ENCODE data around the gene GPR146. TPM values are rescaled to one million over a fixed set of nuclear protein-coding genes. Genes with fewer than 3 reads are reported as not detected.
"Not testable (repeated sequence)": the region's sequence is repeated elsewhere in the genome, so short reads cannot be mapped to it uniquely, and the experiment has no call there.

The GPR146 gene
- total and polyA plus RNA-seq, 9 of the 15 experiments (the other 6 are each of a cell fraction or from before 2014, with no cell fraction given): 0.22 to 3.6 (median 0.64) TPM; not detected in 2

GRCh38 chr7:1002026-1002425 is 42.3 kb upstream of the GPR146 start:
- no CpG with 5 or more reads among the region's 4 CpGs for WGBS (ENCODE audit: insufficient coverage, low coverage, missing lambda C conversion rate)
- not testable (repeated sequence) for FAIRE-seq, H3K4me3 ChIP-seq

GRCh38 chr7:1002445-1002844 is 41.9 kb upstream of the GPR146 start:
- in situ Hi-C loops (cut with MboI); H3K4me3 ChIP-seq; ATAC-seq: not testable (repeated sequence)

More at GRCh38 chr7:1002026-1002425, 42.3 kb upstream of the GPR146 start:
- CTCF ChIA-PET (ENCODE audit: low intra/inter-chr PET ratio); H3K79me2 ChIP-seq (ENCODE audit: control insufficient read depth, insufficient read depth, low read length); H3K4me2 ChIP-seq (ENCODE audit: insufficient read depth, low read length); H3K9ac ChIP-seq (ENCODE audit: insufficient read depth in 1 of 2, low read depth in 2 of 2, low read length in 2 of 2); intact Hi-C loops (cut with micrococcal nuclease); H4K20me1 ChIP-seq (replicated peaks; ENCODE audit: control insufficient read depth, insufficient read depth, low read length); H3K9me3 ChIP-seq (replicated peaks; ENCODE audit: control insufficient read depth, insufficient read depth, low read depth, low read length); H3K27ac ChIP-seq (ENCODE audit: extremely low read depth, low read depth, low read length); ATAC-seq; H2AFZ ChIP-seq (ENCODE audit: low read depth, low read length); POLR2A ChIA-PET; BruUV-seq (replicated peaks); H3K9me1 ChIP-seq (ENCODE audit: control insufficient read depth, insufficient read depth, low read length); H3K27me3 ChIP-seq (ENCODE audit: control insufficient read depth in 2 of 2, insufficient read depth in 2 of 2, low read length in 2 of 2); in situ Hi-C loops (cut with MboI); DNase-seq (ENCODE audit: extremely low read depth in 1 of 4, low spot score in 3 of 4): not testable (repeated sequence)
- Histone ChIP-seq H3K4me1 (replicated peaks in 1 of 2; ENCODE audit: control insufficient read depth in 2 of 2, insufficient read depth in 2 of 2, low read length in 2 of 2) (peaks cover 0 to 41% of the 10 kb centered on the region in 2 experiments; a peak in 2 of 5 replicates), H3K36me3 (ENCODE audit: control insufficient read depth, insufficient read depth, low read length) (peaks cover 14% of the 10 kb centered on the region; the same call in 1 of the 3 replicates)

More at GRCh38 chr7:1002445-1002844, 41.9 kb upstream of the GPR146 start:
- POLR2A ChIA-PET; H4K20me1 ChIP-seq (replicated peaks; ENCODE audit: control insufficient read depth, insufficient read depth, low read length); H3K9me3 ChIP-seq (replicated peaks; ENCODE audit: control insufficient read depth, insufficient read depth, low read depth, low read length); BruUV-seq (replicated peaks); H3K27ac ChIP-seq (ENCODE audit: extremely low read depth, low read depth, low read length); H3K4me2 ChIP-seq (ENCODE audit: insufficient read depth, low read length); H3K27me3 ChIP-seq (ENCODE audit: control insufficient read depth in 2 of 2, insufficient read depth in 2 of 2, low read length in 2 of 2); FAIRE-seq; DNase-seq (ENCODE audit: extremely low read depth in 1 of 4, low spot score in 3 of 4); H3K9ac ChIP-seq (ENCODE audit: insufficient read depth in 1 of 2, low read depth in 2 of 2, low read length in 2 of 2); H3K79me2 ChIP-seq (ENCODE audit: control insufficient read depth, insufficient read depth, low read length); H2AFZ ChIP-seq (ENCODE audit: low read depth, low read length); H3K9me1 ChIP-seq (ENCODE audit: control insufficient read depth, insufficient read depth, low read length); CTCF ChIA-PET (ENCODE audit: low intra/inter-chr PET ratio); intact Hi-C loops (cut with micrococcal nuclease): not testable (repeated sequence)
- no CpG with 5 or more reads among the region's 7 CpGs for WGBS (ENCODE audit: insufficient coverage, low coverage, missing lambda C conversion rate)
- Histone ChIP-seq H3K36me3 (ENCODE audit: control insufficient read depth, insufficient read depth, low read length) (peaks cover 13% of the 10 kb centered on the region; the same call in 1 of the 3 replicates), H3K4me1 (replicated peaks in 1 of 2; ENCODE audit: control insufficient read depth in 2 of 2, insufficient read depth in 2 of 2, low read length in 2 of 2) (peaks cover 0 to 40% of the 10 kb centered on the region in 2 experiments; a peak in 2 of 5 replicates)
- peak; percentile 69; the same call in 1 of the 2 replicates for TF ChIP-seq SAFB (IDR thresholded peaks at IDR 0.05; ENCODE audit: borderline replicate concordance, low read depth, low read length)
